COLO829 (cell line): ENCODE data around the gene LZTS3.
"Not testable (repeated sequence)": the region's sequence is repeated elsewhere in the genome, so short reads cannot be mapped to it uniquely, and the experiment has no call there.

Experiments used
- DNase-seq: peaks from one replicate; pipeline ENCODE4 v3.0.0; 2012; ENCODE audit warnings: low spot score

The LZTS3 gene

GRCh38 chr20:3192226-3193015, 19.1 kb upstream of the LZTS3 start:
- DNase-seq, result no peak

GRCh38 chr20:3190681-3191111, 17.3 kb upstream of the LZTS3 start:
- DNase-seq, result no peak

DNA sequence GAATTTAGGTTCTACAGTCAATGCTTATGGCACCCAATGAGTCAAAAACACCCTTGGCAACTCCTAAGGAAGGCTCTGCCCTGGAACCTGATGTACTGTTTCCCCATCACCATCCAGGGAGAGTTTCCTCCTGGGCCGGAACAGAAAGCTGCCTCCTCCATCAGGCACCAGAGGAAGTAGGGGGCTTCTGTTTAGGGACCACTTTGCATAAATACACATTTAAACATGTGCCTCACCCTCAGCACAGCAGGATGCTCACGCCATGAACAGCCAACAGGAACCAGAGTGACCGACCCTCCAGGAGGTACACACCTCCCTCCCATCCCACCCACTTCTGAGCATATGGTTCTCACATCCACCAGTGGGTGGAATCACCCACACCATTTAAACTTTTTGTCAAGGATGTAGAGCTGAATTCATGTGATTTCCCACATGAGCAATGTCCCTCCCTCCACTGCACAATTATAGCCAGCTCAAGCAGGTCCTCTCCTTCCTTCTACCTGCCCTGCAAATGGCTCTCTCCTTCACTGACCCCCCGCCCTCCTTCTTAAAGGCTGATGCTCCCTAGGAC, 16.3 kb upstream of the LZTS3 start:
- no peak for DNase-seq

DNA sequence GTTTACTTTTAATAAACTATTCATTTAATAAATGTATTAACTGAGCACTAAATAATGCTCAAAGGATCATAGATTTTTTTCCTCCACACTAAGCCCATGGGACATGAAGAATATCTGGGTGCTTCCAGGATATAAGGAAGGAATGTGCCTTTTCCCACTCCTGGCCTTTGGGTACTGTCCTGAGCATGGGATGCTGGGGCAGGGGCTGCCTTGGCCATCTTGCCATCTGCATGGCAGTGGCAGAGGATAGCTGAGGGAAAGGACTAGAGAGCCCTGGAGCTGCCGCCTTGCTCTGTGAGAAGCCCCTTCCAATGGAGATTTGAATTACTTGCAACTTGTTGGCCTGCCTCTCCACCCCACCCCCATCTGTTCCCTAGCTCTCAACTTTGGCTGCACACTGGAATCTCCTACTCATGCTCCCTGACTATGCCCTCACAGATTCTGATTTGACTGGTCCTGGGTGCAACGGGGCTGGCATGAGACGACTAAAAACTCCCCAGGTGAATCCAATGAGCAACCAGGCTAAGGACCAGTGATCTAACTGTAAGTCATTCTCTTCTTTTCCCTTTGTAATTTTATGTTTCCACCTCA, 15.6 kb upstream of the LZTS3 start:
- no peak for DNase-seq

GRCh38 chr20:3187861-3188260, 14.5 kb upstream of the LZTS3 start:
- not testable (repeated sequence) for DNase-seq

GRCh38 chr20:3183896-3184612, 10.7 kb upstream of the LZTS3 start:
- DNase-seq, result no peak

- DNase-seq, result not testable (repeated sequence)
Measured at GRCh38 chr20:3182429-3182828, 9.1 kb upstream of the LZTS3 start.

DNA sequence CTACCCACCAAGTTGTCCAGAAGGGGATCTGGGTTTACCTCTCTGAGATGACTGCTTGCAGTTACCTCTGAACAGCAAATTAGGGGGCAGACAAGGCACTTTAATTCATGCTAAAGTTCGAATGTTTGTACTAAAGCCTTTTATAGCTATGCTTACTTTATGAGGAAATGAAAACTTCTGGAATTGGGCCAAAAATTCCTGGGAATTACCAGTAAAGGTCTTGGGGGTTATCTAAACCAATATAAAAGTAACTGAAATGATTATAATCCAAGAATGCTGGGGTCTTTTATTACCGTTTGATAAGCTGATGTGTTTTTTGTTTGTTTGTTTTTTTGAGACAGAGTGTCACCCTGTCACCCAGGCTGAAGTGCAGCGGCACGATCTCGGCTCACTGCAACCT, 7.9 kb upstream of the LZTS3 start:
- DNase-seq, result no peak

- no peak for DNase-seq
Measured at GRCh38 chr20:3180319-3180718, 7.0 kb upstream of the LZTS3 start.

- no peak for DNase-seq
Measured at GRCh38 chr20:3177746-3178485, 4.6 kb upstream of the LZTS3 start.

GRCh38 chr20:3175270-3175669, 1.9 kb upstream of the LZTS3 start:
- DNase-seq, result no peak

DNA sequence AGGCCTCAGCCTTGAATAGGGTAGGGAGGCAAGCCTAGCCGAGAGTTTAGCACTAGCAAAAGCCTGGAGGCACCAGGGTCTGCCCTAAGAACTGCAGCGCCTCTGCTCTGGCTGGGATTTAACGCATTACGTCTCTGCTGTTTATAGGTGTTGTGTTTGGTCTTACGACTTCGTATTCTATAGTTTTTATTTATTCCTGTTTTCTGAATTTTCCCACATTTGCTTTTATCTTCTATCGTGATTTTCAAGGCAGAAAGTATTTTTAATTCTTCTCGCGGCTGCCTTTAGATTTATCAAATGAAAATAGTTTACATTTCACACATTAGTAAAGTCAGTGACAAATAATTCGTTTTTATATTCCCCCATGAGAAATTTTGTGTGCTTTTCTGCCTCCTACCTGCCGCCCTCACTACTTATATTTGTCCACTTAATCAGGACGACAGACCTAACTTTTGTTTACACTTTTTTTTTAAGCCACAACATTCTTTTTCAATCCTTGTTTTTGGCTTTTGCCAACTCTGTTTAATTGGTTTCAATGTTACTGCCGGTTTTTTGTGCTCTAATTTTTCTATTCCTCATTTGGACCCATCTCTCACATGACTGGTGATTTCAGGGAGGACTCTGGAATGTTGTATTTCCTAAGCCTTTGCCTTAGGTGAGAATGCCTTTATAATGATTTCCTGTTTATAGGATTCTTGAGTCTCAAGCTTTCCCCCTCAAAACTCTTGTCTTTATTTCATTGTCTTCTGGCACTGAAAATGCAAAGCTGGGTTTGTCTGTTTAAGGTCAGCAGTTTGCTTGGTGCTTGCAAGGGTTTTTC, 1.3 kb upstream of the LZTS3 start:
- no peak for DNase-seq

GRCh38 chr20:3173610-3174441, 477 bp upstream of the LZTS3 start:
- peak; percentile 93 for DNase-seq

DNA sequence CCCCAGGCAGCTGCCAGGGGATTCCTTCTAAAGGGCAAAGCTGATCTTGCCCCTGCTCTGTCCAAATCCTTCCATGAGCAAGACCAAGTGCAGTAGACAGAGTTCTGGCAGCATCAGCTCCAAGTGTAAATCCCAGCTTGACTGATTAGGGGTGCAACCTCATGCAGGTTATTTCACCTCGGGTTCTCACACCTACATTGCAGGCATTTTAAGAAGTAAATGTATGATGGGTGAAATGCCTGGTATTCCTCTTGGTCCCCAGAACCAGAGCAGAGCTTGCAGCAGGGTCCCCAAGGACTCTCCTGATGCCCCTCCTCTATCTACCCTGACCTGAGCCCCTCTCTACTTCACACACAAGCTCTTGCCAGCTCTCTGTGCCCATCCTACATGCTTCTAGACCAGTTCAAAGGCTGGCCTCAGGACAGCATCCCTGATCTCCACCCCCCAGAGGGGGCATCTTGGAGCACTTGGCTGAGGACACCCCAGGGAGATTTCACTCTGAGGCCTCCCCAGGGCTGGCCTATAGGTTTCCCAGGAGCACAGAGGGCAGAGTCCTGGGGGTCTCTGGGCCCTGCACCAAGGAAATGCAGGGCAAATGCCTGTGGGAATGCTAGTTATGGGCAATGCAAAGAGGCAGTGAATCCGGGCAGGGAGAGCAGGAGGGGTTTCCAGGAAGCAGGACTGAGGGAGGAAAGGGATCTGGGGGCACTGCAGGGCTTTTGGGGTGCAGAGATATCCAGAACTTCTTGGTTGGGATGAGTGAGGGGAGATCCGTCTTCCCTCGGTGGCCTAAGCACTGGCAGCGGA, 1.0 kb downstream of the LZTS3 start:
- no peak for DNase-seq

DNA sequence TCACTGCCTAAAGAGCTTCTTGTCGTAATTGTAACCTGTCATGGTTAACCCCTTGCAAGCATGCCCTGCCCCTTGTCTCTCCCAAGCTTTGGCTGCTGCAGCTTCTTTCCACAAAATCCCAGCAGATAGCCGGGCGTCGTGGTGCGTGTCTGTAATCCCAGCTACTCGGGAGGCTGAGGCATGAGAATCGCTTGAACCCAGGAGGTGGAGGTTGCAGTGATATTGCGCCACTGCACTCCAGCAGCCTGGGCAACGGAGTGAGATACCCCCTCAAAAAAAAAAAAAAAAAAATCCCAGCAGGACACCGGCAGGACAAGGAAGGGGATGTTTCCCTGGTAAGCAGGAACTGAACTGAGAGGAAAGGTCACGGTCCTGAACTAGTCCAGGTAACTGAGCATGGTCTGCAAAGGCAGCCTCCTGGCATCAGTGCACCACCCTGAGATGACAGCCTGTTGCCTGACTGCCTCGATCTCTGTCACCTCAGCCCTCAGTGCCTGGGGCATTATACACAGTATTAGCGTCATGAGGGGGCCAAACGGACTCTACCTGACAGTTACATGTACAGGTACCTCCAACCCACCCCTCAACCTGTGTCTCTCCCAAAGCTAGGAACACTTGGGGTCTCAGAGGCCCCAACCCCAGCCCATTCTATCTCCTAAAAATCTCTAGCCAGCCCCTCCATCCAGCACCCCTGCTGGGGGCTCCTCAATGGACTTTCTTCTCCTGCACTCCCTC, 1.8 kb downstream of the LZTS3 start:
- no peak for DNase-seq

DNA sequence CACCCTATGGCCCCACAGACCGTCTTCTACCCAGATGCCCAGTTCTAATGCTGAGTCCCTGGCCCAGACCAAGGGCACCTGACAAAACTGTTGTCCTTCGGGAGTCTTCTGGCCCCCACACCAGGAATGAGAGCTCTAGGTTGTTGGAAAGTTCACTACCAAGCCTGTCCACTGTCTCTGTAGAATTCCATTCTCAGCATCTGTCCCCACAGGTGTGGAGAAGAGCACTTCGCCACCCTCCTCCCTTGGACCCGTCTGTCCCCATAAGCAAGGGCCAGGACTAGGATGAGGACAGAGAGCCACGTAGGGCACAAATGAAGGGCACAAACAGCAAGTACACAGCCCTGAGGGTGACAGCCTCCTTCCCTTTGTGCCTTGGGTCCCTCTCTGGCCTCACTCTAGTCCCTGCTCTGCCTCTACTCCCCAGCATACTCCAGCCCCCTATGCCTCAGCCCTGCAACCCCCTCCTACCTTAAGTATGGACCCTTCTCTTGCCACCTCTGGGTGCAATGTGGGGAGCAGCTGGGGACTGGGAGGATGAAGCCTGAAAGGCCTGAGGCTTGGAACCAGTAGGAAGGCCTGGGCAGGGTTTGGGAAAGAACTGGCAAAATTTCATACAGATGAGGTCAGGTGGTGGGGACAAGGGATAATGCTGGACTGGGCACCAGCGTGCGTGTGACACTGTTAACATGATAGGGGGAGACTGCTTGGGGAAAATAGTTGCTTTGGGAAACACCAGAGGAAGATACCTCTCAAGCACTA, 4.3 kb downstream of the LZTS3 start:
- DNase-seq, result no peak

DNA sequence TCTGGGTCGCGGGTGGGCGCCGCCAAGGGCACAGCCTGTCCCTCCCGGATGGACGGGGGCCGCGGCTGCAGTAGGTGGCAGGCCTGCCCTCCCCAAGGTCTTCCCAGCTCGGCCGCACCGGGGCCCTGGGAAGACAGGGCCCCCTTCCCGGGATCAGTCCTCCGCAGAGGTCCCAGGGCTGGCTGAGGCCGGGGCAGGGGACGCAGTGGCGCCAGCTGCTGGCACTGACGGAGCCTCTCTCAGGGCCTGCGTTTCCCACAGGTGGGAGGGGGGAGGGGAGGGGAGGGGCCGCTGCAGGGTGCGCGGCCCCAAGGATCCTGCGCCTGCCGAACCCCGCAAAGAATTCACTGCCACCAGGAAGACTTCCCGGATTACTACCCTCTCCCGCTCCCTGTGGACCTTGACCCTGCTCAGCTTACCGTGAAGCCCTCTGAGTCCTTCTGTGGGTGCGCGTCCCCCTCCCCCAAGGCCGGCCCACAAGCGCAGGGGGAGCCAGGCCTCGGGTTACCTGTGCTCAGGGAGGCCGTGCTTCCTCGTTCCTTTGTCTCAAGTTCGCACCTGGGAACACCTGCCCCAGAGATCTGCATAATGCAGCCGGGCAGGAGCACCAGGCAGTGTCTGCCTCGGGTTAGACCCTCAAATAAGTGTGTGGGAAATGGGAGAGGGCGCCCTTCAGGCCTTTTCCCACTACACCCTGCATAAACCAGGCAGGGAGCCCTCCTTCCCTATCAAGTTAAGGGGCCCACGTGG, 5.1 kb downstream of the LZTS3 start:
- DNase-seq, result no peak
